ENCODE results near the gene TYMS.

DNA sequence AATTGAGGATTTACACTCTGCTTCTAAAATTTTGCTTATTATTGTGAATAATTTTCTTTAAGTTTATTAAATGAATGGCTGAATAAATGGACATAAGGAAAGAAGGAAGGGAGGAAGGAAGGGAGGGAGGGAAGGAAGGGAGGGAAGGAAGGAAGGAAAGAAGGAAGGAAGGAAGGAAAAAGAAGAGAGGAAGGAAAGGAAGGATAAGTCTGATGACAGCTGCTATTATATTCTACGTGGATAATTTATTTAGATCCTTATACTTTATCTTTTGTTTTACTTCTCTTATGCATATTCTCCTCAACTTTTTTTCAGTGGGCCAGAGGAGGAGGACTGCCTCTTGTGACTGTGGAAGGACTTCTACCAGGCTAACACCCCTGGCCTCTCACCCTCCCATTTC, 43.3 kb upstream of the TYMS start:
- no peak for TF ChIP-seq EP300 (IDR thresholded peaks at IDR 0.05; ENCODE audit: borderline replicate concordance)
- TF ChIP-seq, protein P1, sequence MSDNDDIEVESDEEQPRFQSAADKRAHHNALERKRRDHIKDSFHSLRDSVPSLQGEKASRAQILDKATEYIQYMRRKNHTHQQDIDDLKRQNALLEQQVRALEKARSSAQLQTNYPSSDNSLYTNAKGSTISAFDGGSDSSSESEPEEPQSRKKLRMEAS (IDR thresholded peaks at IDR 0.05) = no peak
- no peak for TF ChIP-seq EGR1 (IDR thresholded peaks at IDR 0.05)
- TF ChIP-seq, protein P2, sequence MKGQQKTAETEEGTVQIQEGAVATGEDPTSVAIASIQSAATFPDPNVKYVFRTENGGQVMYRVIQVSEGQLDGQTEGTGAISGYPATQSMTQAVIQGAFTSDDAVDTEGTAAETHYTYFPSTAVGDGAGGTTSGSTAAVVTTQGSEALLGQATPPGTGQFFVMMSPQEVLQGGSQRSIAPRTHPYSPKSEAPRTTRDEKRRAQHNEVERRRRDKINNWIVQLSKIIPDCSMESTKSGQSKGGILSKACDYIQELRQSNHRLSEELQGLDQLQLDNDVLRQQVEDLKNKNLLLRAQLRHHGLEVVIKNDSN (IDR thresholded peaks at IDR 0.05) = no peak
- no peak for TF ChIP-seq FOXM1 (IDR thresholded peaks at IDR 0.05; ENCODE audit: borderline replicate concordance, low read depth)
- no peak for TF ChIP-seq NFIC (IDR thresholded peaks at IDR 0.05)
- TF ChIP-seq YY1 (IDR thresholded peaks at IDR 0.05; ENCODE audit: low read depth) = no peak
- TF ChIP-seq CEBPB (IDR thresholded peaks at IDR 0.05) = no peak
- TF ChIP-seq TAF1 (IDR thresholded peaks at IDR 0.05; ENCODE audit: low read depth) = no peak
- no peak for TF ChIP-seq CREB1 (IDR thresholded peaks at IDR 0.05; ENCODE audit: low read depth)
- no peak for TF ChIP-seq TCF12 (IDR thresholded peaks at IDR 0.05; ENCODE audit: low read depth)
- TF ChIP-seq RAD21 (IDR thresholded peaks at IDR 0.05; ENCODE audit: low read depth) = no peak
- TF ChIP-seq, protein P3, sequence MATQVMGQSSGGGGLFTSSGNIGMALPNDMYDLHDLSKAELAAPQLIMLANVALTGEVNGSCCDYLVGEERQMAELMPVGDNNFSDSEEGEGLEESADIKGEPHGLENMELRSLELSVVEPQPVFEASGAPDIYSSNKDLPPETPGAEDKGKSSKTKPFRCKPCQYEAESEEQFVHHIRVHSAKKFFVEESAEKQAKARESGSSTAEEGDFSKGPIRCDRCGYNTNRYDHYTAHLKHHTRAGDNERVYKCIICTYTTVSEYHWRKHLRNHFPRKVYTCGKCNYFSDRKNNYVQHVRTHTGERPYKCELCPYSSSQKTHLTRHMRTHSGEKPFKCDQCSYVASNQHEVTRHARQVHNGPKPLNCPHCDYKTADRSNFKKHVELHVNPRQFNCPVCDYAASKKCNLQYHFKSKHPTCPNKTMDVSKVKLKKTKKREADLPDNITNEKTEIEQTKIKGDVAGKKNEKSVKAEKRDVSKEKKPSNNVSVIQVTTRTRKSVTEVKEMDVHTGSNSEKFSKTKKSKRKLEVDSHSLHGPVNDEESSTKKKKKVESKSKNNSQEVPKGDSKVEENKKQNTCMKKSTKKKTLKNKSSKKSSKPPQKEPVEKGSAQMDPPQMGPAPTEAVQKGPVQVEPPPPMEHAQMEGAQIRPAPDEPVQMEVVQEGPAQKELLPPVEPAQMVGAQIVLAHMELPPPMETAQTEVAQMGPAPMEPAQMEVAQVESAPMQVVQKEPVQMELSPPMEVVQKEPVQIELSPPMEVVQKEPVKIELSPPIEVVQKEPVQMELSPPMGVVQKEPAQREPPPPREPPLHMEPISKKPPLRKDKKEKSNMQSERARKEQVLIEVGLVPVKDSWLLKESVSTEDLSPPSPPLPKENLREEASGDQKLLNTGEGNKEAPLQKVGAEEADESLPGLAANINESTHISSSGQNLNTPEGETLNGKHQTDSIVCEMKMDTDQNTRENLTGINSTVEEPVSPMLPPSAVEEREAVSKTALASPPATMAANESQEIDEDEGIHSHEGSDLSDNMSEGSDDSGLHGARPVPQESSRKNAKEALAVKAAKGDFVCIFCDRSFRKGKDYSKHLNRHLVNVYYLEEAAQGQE (IDR thresholded peaks at IDR 0.05; ENCODE audit: low read depth) = no peak
